Measurements from ENCODE around the gene GNG4.
"Not testable (repeated sequence)": the region's sequence is repeated elsewhere in the genome, so short reads cannot be mapped to it uniquely, and the experiment has no call there.

Gene GNG4

DNA sequence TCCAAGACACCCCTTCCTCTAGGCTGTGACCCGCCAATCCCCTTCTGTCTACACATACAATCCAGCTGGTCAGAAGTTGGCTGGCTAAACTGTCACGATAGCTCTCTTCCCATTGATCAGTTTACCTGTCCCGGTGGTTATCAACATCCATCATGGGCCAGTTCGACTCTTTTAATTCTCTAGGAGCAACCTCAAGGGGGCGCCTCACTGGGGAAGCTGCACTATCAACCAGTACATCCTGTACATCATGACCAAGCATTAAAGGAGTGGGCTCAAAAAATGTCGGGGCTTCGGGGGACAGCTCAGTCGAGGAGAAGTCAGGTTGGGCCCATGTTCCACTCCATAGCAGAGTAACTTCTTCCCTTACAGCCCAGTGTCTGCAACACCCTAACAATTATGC lies 92.1 kb downstream of the GNG4 start:
- Histone ChIP-seq H3K9me3 (ENCODE audit: severe bottlenecking) (peaks cover 3% of the 10 kb centered on the region), H3K27me3 (ENCODE audit: insufficient read depth, low read depth, severe bottlenecking) (no peaks in the 10 kb centered on the region), H3K4me3 (ENCODE audit: low read depth, low read length) (no peak overlapping the region), H3K36me3 (no peaks in the 10 kb centered on the region; the same call in none of the 2 replicates), H3K27ac (no peak overlapping the region)
- TF ChIP-seq, protein P1, sequence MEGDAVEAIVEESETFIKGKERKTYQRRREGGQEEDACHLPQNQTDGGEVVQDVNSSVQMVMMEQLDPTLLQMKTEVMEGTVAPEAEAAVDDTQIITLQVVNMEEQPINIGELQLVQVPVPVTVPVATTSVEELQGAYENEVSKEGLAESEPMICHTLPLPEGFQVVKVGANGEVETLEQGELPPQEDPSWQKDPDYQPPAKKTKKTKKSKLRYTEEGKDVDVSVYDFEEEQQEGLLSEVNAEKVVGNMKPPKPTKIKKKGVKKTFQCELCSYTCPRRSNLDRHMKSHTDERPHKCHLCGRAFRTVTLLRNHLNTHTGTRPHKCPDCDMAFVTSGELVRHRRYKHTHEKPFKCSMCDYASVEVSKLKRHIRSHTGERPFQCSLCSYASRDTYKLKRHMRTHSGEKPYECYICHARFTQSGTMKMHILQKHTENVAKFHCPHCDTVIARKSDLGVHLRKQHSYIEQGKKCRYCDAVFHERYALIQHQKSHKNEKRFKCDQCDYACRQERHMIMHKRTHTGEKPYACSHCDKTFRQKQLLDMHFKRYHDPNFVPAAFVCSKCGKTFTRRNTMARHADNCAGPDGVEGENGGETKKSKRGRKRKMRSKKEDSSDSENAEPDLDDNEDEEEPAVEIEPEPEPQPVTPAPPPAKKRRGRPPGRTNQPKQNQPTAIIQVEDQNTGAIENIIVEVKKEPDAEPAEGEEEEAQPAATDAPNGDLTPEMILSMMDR (IDR thresholded peaks at IDR 0.05; ENCODE audit: low read depth, low read length): peak; percentile 62
- DNase-seq: peak; percentile 40

DNA sequence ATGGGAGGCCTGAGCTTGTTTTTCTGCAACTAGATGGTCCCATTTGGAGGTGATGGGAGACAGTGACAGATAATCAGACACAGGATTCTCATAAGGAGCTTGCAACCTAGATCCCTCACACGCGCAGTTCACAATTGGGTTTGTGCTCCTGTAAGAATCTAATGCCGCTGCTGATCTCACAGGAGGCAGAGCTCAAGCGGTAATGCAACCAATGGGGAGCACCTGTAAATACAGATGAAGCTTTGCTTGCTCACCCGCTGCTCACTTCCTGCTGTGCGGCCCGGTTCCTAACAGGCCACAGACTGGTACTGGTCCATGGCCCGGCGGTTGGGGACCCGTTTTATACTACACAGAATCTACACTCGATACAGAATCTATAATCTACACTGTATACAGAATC lies 92.8 kb downstream of the GNG4 start:
- no peak overlapping the region for H3K4me3 ChIP-seq (ENCODE audit: low read depth, low read length)
- peaks cover 3% of the 10 kb centered on the region for H3K9me3 ChIP-seq (ENCODE audit: severe bottlenecking)
- no peaks in the 10 kb centered on the region; the same call in none of the 2 replicates for H3K36me3 ChIP-seq
- peak; percentile 63 for DNase-seq
- TF ChIP-seq, protein P1 (IDR thresholded peaks at IDR 0.05; ENCODE audit: low read depth, low read length): no peak
- H3K27me3 ChIP-seq (ENCODE audit: insufficient read depth, low read depth, severe bottlenecking): no peaks in the 10 kb centered on the region
- H3K27ac ChIP-seq: no peak overlapping the region

DNA sequence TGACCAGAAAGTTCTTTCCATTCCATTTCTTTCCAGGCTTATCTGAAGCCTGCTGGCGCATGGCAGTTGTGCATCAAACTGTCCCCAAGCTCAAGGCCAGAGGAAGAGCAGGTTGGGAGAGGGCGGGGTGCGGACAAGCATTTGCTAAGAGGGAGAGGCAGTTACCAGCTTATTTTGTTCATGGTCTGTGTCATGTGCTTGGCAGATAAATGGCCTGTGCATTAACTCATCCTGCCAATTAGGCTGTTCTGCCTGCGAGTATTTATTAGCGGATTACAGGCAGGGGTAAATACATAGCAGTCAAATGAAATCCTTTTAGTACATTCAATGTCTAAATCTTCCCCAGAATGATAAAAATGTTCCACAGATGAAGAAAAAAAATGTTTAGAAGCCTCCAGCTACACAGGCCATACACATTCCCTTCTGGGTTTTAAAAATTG lies 96.5 kb downstream of the GNG4 start:
- DNase-seq: peak; percentile 95
- Histone ChIP-seq H3K27ac (peak overlapping the region; percentile 59), H3K9me3 (ENCODE audit: severe bottlenecking) (peaks cover 3% of the 10 kb centered on the region), H3K27me3 (ENCODE audit: insufficient read depth, low read depth, severe bottlenecking) (no peaks in the 10 kb centered on the region), H3K36me3 (peaks cover 4% of the 10 kb centered on the region), H3K4me3 (ENCODE audit: low read depth, low read length) (no peak overlapping the region)
- TF ChIP-seq, protein P1 (IDR thresholded peaks at IDR 0.05; ENCODE audit: low read depth, low read length): no peak

DNA sequence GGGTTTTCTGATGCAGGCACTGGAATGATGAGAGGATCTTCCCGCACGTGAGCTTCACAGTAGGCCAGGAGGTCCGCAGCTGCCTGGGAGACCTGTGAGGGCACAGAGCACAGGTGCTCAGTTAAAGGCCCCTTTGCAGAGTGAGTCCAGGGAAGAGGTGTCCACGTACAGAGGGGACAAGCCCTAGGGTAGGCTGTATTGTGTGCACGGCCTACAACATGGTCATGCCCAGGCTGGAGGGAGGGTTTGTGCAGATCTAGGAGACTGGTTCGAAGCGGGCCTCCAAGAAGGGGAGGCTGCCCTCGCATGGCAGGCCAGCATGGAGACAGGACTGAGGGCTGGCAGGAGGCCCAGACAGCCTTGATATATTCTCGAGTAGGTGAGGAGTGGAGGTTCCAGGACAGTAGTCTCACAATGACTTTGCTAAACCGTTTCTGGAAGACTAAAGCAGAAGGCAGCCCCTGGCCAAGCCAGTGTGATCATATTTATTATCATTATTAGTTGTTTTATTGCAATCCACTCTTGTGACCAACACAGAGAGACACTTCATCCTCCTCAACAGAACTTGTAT lies 97.4 kb downstream of the GNG4 start:
- H3K36me3 ChIP-seq: peaks cover 4% of the 10 kb centered on the region
- H3K27ac ChIP-seq: peak overlapping the region; percentile 59
- no peaks in the 10 kb centered on the region for H3K27me3 ChIP-seq (ENCODE audit: insufficient read depth, low read depth, severe bottlenecking)
- no peak overlapping the region for H3K4me3 ChIP-seq (ENCODE audit: low read depth, low read length)
- DNase-seq: no peak
- TF ChIP-seq, protein P1 (IDR thresholded peaks at IDR 0.05; ENCODE audit: low read depth, low read length): no peak
- peaks cover 3% of the 10 kb centered on the region for H3K9me3 ChIP-seq (ENCODE audit: severe bottlenecking)

DNA sequence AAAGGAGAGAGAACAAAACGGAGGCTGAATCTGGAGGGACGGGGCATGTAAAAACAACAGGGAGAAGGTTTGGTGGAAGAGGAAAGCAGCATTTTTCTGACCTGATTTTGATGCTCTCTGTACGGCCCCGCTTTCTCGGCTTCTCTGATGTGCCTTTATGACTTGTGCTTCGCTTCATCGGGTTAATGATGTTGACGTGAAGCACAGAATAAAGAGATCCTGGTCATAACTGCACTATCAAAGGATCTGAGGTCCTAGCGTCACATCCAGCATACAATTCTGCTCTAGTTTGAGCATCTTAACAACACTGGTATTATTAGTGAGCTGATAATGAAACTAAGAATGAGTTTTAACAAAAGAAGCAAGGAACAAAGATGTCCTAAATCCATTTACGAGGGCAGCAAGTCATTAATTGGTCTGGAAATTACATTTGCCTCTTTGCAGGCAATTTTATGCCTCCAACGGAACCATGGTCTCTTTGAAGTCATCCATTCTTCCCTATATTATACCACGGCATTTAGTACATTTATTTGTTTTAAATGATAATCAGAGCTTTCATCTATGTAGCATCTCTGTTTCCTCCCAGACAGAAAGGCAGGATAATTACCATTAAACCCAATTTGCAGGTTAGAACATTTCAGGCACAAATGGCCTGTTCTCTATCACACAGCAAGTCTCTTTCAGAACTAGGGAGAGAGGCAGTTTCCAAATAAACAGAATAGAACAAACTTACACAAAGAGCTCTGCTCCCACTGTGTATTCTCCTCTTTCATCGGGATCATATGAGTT lies 100.0 kb downstream of the GNG4 start:
- peaks cover 4% of the 10 kb centered on the region for H3K36me3 ChIP-seq
- no peak for DNase-seq

DNA sequence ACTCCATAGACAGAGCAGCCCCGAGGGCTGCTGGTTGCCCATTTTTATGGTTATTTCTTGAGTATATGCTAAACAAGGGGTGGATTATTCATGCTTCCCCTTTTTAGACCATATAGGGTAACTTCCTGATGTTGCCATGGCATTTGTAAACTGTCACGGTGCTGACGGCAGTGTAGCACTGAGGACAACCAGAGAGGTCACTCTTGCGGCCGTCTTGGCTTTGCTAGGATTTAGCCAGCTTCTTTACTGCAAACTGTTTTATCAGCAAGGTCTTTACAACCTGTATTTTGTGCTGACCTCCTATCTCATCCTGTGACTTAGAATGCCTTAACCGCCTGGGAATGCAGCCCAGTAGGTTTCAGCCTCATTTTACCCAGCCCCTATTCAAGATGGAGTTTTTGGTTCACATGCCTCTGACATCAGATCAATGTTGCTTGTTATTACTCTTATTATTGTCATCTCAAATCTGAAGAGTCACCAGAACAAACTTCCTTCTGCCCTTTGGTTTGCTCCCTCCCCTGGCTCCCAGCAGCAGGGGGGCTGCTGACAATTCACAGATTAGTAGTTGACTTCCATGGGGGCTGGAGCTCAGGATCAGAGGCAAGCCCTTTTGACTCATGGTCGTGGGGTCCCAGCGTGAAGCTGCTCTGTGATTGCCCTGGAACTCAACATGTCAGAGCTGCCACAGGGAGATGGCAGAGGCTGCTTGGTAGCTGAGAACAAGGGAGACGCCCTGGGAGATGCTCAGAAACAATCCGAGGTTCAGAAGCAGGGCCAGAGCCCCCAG lies 103.0 kb downstream of the GNG4 start:
- H3K36me3 ChIP-seq; H3K27me3 ChIP-seq (ENCODE audit: insufficient read depth, low read depth, severe bottlenecking); H3K4me3 ChIP-seq (ENCODE audit: low read depth, low read length); H3K9me3 ChIP-seq (ENCODE audit: severe bottlenecking); H3K27ac ChIP-seq; DNase-seq: not testable (repeated sequence)

More for the DNA sequence above, 100.0 kb downstream of the GNG4 start:
- Histone ChIP-seq H3K27me3 (ENCODE audit: insufficient read depth, low read depth, severe bottlenecking) (no peaks in the 10 kb centered on the region), H3K27ac (no peak overlapping the region), H3K4me3 (ENCODE audit: low read depth, low read length) (no peak overlapping the region), H3K9me3 (ENCODE audit: severe bottlenecking) (peaks cover 3% of the 10 kb centered on the region)
- TF ChIP-seq, protein P1 (IDR thresholded peaks at IDR 0.05; ENCODE audit: low read depth, low read length): no peak

Measured in WERI-Rb-1 (cell line).